ENCODE measurements around the gene PDE1C.

Gene PDE1C

DNA sequence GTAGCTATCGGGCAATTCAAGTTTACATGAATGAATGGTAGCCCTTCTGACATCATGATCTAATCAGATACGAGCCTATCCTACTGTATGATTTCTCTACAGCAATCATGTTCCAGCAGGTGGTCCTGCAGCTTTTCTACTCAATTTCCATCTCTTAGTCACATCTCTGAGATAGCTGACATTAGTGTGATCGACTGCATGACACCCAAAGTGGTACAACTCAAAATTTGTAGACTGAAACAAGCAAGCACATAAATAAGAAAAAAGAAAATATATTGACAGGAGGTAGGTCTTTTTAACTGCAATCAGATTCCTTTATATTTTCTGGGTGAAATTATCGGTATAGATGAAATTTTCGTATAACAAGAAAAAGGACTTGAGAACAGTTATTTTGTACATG, 251.2 kb downstream of the PDE1C start:
- FAIRE-seq = no peak

DNA sequence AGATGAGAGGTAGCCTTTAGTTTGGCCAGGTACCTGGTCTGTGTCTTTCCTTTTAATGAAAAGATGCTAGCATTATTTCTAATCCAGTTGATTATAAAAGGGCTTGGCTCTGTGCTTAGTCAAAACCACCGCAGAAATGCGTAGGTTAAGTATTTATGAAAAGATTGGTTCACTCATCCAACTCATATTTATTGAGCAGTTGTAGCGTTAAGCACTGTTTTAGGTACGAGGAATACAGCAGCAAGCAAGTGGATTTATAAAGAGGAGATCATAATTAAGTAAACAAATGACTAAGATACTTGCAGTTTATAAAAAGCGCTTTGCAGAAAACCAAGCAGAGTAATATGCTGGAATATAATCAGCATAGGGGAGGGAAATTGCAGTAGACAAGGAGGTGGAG, 253.4 kb downstream of the PDE1C start:
- FAIRE-seq = no peak

DNA sequence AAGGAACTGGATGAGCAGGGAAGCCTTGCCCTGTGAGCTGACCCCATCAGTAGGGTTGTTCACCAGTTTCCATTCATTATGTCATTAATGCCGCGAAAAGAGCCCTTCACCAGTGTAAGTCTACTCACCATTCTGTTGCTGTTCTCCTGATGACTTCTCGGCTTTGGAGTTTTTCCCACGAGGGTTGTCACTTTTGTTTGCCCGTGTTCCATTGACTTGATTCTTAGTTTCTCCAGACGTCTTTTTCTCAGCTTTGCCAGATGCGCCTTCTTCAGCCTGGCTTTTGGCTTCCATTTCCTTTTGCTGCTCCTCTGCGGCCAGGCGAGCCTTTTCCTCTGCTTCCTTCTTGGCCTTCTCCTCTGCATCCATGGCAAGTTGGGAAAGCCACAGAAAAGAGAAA, 254.4 kb downstream of the PDE1C start:
- FAIRE-seq = no peak

DNA sequence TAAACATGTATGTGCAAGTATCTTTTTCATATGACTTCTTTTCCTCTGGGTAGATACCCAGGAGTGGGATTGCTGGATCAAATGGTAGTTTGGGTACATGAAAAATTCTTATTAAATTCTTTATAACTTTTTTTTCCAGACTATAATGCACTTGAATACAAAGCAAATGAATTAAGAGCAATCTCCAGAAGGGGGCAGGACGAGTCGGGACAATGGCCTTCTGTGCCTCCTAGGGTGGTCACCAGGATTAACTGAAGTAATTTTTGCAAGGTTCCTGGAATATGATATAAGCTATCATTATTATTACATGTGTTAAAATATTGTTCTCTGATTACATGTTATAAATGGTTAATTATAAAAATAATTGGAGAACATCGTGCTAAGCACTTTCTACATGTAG, 256.0 kb downstream of the PDE1C start:
- no peak for FAIRE-seq

DNA sequence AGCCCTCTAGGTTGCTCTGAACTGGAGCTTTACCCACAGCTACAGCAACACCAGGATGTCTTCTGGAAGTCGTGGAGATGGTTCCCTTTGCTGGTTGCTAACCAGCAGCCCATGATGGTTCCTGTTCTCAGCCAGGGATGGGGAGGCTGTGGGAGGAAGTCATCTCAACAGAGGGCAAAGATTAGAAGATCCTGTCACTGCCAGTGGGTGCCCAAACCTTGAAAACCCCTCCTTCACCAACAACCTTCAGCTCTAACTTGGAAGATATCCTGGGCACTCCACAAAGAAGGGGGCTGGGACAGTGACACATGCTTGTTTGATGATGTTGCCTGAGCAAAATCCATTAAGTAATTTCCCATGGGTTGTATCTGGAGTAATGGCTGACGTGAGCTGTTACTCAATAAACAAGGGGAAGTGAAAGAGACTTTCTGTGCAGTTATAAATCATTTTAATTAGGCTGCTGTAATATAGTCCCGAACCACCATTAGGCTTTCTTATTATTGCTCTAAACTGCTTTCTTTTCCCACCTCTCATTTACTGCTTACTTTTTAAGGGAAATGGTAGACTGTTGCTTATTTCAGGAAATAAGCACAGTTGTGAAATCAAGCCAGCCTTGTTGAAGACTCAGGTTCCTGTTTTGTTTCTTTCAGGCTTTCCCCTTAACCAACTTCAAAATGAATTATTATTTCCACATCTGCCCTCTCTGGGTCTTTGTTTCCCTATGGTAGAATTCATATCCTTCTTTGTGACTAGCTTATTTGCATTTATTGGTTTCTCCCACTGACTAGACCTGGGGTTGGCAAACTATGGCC, 258.4 kb downstream of the PDE1C start:
- no peak for FAIRE-seq

DNA sequence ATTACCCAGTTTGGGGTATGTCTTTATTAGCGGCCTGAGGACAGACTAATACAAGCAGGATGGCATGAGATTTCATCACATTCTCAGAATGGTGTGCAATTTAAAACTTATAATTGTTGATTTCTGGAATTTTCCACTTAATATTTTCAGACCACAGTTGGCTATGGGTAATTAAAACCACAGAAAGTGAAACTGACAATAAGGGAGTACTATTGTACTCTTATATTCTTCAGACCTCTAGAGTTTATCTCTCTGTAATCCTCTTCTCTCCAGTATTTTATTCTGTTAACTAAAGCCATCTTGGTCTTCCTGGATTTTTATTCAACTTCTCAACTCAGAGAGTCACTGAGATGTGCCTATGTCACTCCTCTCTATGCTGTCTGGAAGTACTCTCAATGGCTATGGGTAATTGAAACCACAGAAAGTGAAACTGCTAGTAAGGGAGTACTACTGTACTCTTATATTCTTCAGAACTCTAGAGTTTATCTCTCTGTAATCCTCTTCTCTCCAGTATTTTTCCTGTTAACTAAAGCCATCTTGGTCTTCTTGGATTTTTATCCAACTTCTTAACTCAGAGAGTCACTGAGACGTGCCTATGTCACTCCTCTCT, 264.9 kb downstream of the PDE1C start:
- FAIRE-seq = no peak

DNA sequence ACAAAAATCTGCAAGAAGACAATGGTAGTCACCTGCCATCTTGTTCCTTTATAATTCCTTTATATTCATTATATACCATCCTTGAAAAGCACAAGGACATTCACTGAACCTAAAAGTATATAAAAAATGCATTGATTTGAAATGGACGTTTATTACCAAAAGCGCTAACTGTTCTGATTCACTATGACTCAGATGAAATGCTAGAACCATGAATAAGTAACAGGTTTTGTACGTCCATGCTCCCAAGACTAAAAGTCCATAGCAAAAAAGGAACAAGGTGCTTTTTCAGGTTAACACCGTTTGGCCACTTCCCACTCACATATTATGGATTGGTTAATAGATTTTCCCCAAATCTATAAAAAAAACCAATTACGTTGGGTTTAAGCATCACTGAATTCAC, 273.8 kb downstream of the PDE1C start:
- FAIRE-seq = no peak

DNA sequence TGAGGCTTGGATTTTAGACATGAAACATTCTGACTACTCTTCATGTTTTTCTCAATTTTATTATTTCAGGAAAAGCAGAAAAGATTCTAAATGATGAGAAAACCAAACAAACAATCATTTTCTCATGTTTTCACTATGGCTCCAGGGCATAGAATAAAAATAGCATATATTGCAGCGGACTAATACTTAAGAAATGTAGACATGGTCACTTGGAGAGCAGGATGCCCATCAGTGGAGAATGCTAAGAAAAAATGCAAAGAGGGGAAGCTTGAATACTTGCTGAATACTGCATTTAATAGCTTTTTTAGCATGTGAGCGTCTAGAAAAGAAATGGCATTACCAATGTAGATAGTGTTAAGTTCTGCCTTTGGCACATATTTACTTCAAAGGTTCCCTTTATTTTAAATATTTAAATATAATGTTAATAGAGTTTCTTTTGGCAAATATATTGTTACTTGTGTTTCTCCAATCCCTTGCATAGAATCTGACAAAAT, 275.3 kb downstream of the PDE1C start:
- no peak for FAIRE-seq

DNA sequence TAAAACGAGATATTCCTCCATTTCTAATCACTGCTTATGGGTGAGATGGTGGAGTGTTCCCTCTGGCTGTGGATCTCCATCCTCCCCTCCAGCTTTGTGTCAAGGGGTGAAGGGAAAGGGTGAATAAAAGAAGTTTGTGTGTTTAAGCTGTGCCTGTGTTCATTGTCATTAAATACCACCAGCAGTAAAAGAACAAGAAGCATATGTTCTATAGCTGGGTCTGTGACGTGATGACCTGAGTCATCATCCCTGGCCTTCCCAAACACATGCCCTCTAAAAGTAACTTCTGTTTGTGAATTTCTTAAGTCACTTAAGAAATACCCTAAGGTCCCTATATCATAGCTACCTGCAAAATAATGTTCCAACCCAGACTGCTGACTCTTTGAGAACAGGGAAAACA, 278.3 kb downstream of the PDE1C start:
- FAIRE-seq = no peak

DNA sequence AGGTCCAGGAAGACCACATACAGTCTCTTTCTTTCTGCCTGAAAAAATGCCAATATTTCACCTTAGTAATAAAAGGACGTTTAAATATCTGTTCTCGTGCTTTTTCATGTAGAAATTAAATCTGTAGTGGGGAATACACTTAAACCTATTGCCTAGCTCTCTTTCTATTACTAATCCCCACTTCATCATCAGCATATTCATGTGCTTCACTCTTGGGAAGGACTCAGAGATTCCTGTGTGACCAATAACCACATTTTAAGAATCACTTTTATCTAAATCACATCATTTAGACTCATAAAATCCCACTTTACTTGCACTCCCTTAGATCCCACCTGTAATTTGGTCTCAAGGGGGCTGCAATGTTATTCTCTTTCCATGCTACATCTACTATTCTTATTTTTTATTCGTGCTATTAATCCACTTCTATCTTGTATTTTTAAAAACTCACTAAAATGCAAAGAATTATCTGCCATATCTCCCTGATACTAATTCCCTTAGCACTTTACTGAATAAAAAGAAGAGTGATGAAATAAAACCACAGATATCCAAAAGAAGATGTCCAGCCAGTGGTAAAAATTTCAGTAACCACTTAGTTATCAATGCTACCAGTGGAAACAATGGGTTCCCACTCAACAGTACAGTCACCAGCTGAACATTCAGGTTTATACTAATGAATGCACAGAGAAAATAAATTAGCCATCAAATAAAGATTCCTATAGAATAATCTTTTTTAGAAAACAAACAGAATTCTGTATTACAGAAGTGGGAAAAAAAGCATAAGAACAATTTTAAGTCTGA, 281.1 kb downstream of the PDE1C start:
- FAIRE-seq = no peak

DNA sequence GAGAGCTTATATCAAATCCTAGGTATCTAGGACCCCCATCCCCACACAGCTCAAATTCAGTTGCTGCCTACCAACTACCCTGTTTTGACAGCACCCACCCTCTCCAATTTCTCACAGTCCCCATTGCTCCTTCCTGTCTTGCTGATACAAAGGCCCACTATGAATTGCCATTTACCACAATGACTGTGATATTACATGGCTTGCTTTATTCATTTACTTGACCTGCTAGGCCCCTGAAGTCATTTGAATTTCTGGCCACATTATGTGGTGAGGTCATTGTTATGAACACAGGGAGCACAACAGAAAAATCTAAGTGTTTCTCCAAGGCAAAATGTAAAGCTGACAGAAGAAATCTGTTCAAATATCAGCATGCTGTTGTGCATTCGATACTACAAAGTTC, 281.8 kb downstream of the PDE1C start:
- FAIRE-seq = no peak

DNA sequence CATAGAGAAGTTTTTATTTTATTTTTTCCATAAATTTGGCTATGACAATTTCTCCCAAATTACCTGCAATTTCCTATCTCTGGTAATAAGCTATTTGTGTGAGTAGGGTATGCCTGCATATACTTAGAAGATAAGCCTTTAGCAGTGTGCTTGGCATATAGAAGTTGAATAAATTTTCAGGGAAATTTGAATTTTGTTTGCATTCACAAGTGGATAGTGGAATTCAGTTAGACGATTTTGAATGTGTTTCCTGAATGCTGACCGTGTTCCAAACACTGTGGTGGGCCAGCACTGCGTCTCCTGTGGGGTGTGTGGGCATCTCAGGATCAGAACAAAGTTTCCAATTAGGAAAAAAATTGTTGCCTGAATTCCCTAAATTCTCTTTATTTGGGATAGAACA, 283.9 kb downstream of the PDE1C start:
- no peak for FAIRE-seq

DNA sequence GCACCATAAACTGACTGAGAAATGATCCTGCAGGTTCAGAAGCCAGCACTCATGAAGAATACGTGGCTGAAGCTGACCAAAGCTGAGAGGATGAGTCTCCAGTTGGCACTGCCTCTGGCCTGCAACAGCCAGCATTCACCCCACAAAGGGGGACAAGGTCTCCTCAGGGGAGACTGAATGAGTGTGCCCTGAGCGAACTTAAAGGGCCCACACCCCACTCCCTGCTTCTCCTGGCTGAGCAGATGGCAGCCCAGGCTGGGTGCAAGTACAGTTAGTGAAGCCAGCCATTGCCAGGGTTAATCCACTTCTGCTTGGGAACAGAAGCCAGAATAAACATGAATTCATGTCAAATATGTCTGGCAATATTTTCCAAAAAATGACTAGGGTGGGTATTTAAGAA, 285.1 kb downstream of the PDE1C start:
- no peak for FAIRE-seq

DNA sequence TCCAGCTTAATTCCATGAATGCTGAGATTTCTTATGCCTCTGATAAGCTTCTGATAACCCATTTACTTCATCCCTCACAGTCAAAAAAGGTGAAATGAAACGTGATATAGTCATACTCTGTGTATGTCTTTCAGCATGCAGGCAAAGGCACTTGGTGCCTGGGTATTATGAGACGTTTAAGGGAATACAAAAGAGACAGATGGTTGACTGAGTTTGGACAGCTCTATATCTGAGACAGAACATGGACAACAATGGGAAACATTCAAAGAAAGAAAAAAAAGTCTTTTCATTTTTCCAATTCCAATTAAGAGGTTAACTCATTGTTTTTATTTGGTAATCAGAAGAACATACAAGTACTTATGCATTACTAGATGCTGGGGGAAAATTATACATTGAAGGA, 287.0 kb downstream of the PDE1C start:
- FAIRE-seq = no peak

DNA sequence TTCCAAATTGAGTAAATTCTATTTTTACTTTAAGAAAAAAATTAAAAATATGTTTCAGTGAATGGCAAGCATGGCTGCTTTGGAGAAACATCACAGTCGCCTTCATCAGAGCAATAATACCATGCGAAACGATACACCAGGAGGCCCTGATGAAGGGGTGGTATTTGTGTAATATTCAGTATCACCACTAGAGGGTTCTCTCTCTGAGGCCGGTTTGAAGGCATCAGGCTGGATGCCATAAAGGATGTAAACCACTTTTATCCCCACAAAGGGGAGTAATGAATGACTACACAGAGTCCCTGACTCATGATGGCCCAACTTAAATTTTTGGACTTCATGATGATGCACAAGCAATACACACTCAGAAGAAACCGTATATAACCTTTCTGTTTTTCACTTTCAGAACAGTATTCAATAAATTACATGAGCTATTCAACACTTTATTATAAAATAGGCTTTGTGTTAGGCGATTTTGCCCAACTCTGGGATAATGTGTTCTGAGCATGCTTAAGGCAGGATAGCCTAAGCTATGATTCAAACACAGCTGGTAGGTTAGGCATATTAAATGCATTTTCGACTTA, 287.7 kb downstream of the PDE1C start:
- peak; percentile 11 for FAIRE-seq

DNA sequence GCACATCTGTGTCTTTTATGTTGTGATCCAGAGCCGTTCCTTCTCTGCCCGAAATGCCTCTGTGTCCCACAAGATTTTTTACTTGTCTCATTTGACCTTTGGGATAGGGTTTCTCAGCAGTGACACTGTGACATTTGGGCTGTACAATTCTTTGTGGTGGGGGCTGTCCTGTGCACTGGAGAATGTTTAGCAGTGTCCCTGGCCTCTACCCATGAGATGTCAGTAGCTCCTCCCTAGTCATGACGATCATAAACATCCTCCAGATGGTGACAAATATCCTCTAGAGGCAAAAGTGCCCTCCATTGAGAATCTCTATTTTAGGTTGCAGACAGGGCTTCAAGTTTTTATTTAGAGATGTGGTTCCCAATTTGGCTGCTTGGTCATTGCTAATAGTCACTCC, 291.9 kb downstream of the PDE1C start:
- no peak for FAIRE-seq

DNA sequence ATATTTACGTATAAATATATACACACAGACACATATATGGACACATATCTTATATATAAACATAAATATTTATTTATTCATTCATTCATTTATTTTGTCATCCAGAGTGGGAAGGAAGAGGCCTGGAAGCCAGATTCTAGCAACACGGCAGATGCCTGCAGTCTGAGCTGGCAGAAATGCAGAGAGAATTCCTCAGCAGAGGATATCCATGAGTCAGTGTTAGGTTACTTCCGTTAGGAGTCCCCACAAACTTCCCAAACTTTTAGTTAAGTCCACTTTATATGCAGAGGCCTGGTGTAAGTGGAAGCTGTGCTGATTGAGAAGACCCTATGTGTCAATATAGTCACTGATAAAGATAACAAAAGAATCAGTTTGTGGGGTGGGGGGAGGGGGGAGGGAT, 293.6 kb downstream of the PDE1C start:
- no peak for FAIRE-seq

DNA sequence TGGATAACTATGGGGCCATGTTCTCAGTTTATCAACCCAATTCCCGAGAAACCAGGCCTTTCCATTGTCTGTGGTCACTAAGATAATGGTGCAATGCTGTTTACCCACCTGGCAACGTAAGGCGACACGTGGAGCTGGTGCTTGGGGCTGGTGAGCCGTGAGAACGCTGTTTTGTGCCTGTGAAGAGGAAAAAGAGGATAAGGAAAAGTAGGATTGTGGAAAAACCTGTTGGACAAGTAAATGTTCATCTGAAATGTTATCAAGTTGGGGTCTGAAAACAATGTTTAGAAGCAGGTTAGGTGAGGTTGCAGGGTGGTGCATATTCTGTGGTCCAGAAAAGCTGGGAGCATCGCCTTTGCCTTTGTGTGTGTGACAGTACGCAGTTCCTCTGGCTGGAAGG, 294.7 kb downstream of the PDE1C start:
- no peak for FAIRE-seq

DNA sequence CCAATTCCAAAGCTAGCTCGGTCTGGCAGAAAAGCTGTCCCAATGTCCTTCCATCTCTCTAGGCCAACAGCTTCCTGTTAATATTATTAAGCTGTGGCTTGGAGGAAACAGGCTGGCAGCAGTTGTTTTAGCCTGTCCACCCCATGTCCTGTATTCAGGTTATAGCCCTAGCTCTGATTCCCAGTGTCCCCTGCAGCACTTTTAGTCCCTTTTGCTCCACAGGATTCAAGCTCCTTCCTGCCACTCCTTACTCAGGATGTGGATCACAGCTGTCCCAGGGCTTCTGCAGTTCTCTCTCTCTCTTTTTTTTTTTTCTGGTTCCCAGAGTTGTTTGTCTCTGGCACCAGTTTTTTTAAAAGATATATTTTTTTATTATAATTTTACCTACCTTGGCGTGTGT, 298.0 kb downstream of the PDE1C start:
- FAIRE-seq = no peak

DNA sequence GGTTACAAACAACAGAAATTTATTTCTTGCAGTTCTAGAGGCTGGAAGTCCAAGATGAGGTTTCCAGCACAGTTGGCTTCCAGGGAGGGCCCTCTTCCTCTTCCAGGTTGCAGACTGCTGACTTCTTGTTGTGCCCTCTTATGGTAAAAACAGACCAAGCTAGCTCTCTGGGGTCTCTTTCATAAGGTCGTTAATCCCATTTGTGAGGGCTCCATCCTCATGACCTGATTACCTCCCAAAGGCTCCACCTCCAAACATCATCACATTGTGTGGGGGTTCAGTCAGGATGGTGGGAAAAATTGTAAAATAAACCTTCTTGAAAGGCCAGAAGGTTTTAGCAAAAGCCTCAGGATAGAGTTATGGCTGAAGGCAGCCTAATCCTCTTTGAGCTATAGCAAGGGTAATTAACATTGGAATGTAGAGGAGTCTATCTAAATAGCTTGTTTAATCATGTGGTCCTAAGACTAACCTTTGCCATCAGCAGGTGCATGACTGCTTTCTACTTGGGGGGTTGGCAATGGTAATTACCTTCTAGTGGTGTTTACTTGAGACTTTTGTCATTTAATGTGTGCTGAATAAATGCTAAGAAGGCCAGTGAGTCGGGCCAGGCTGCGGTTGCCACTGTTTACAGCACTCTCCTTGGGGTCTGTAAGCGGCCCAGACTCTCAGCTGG, 302.4 kb downstream of the PDE1C start:
- FAIRE-seq = no peak

DNA sequence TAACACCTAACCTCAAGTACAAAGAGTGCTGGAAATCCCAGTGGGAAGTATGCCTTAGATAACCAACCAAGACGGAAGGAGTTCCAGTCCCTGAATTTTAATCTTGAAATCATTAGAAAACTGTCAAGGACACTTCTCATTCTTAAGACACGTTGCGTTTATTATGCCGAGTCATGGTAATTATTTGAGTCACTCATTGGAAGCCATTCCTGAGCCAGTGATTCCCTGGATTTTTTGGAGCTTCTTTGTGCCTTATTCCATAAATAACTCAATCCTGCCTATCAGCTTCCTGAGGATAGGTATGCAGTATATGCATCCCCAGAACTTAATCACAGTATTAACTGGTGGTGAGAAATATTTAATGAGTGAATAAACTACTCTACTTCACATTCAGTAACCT, 305.7 kb downstream of the PDE1C start:
- FAIRE-seq = no peak

DNA sequence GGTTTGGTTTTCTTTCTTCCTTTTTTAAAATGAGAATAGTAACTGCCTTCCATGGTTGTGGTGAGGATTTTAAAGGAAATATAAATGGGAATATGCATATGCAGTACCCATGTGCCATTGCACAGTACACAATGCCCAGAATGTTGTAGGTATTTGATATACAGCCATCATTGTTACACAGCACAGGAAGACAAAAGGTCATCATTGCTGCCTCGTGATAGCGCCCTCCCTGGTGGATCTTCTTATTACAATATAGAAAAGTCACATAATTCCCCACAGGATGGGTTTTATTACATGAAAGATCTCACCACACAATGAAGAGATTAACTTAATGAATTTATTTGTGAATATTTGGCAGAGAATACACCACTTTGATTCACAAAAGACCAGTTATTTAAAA, 306.7 kb downstream of the PDE1C start:
- FAIRE-seq = no peak

DNA sequence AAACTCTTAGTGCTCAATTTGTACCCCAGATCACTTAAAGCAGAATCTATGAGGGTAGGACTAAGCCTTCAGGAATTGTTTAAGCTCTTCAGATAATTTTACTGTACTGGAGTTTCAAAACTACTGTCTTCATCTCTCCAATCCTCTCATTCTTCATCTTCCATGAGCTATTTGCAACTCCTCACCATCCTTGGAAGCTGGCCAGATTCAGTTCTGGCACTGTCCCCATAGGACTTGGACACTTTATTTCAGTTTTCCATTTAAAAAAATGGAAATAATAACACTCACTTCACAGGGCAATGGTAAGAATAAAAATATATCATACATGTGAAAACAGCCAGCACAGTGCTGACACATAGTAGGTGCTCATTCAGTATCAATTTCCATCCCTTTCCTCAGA, 308.6 kb downstream of the PDE1C start:
- no peak for FAIRE-seq

All from A204.1 (cell line).